Hematopoietic multipotent progenitor cell treated with erythropoietin and hydrocortisone succinate and interleukin-3 and kit ligand, for 8 days (in vitro differentiated cells): ENCODE measurements around the gene DSC2.

Experiments used
- DNase-seq: peaks from one replicate; pipeline ENCODE4 v3.0.0-alpha.2; 2015

DSC2 gene

GRCh38 chr18:31097666-31098065 is 4.6 kb downstream of the DSC2 start:
- DNase-seq: no peak

- DNase-seq: no peak
Measured at GRCh38 chr18:31093880-31094279, 8.3 kb downstream of the DSC2 start.

- no peak for DNase-seq
Measured at GRCh38 chr18:31093294-31093693, 8.9 kb downstream of the DSC2 start.

- DNase-seq: no peak
Measured at GRCh38 chr18:31091350-31091749, 10.9 kb downstream of the DSC2 start.

GRCh38 chr18:31088532-31088931 is 13.7 kb downstream of the DSC2 start:
- DNase-seq: no peak

GRCh38 chr18:31079973-31080372 is 22.2 kb downstream of the DSC2 start:
- no peak for DNase-seq

GRCh38 chr18:31077878-31078277 is 24.3 kb downstream of the DSC2 start:
- DNase-seq: no peak

- no peak for DNase-seq
Measured at GRCh38 chr18:31072175-31072574, 30.0 kb downstream of the DSC2 start.

GRCh38 chr18:31070206-31070605 is 32.0 kb downstream of the DSC2 start:
- DNase-seq: no peak

GRCh38 chr18:31066266-31066665 is 36.0 kb downstream of the DSC2 start:
- DNase-seq: no peak

- DNase-seq: no peak
Measured at GRCh38 chr18:31065036-31065773, 37.0 kb downstream of the DSC2 start.

- no peak for DNase-seq
Measured at GRCh38 chr18:31064130-31064529, 38.1 kb downstream of the DSC2 start.

- no peak for DNase-seq
Measured at GRCh38 chr18:31061945-31062344, 40.3 kb downstream of the DSC2 start.

- DNase-seq: no peak
Measured at GRCh38 chr18:31058897-31059296, 43.3 kb downstream of the DSC2 start.

- DNase-seq: no peak
Measured at GRCh38 chr18:31057917-31058316, 44.3 kb downstream of the DSC2 start.

GRCh38 chr18:31057051-31057450 is 45.2 kb downstream of the DSC2 start:
- no peak for DNase-seq

- no peak for DNase-seq
Measured at GRCh38 chr18:31056296-31056695, 45.9 kb downstream of the DSC2 start.

GRCh38 chr18:31050635-31051034 is 51.6 kb downstream of the DSC2 start:
- DNase-seq: no peak

- no peak for DNase-seq
Measured at GRCh38 chr18:31049189-31049588, 53.0 kb downstream of the DSC2 start.

- DNase-seq: no peak
Measured at GRCh38 chr18:31048216-31048615, 54.0 kb downstream of the DSC2 start.

GRCh38 chr18:31046916-31047315 is 55.3 kb downstream of the DSC2 start:
- DNase-seq: no peak

- DNase-seq: no peak
Measured at GRCh38 chr18:31045599-31045998, 56.6 kb downstream of the DSC2 start.

- DNase-seq: no peak
Measured at GRCh38 chr18:31044926-31045325, 57.3 kb downstream of the DSC2 start.

GRCh38 chr18:31043709-31044108 is 58.5 kb downstream of the DSC2 start:
- DNase-seq: no peak
